ENCODE measurements around the gene PCDHGA5.
"Not testable (repeated sequence)": the region's sequence is repeated elsewhere in the genome, so short reads cannot be mapped to it uniquely, and the experiment has no call there.

The PCDHGA5 gene

GRCh38 chr5:141363952-141364660, at the start of gene PCDHGA5:
Gene PCDHGA5 (plus strand): TSS chr5:141364162. CDS start chr5:141364331, 169 bp downstream.
- no peaks in the 10 kb centered on the region for H3K4me1 ChIP-seq (ENCODE audit: control insufficient read depth, insufficient read depth, low read length)
- peaks cover 7% of the 10 kb centered on the region for H3K36me3 ChIP-seq (ENCODE audit: control insufficient read depth, insufficient read depth, low read length)
- no peak for DNase-seq (ENCODE audit: low read depth, low spot score)
- peaks cover 7% of the 10 kb centered on the region for H3K9me3 ChIP-seq (ENCODE audit: control insufficient read depth, insufficient read depth, low read length)
- no peaks in the 10 kb centered on the region for H3K27me3 ChIP-seq (ENCODE audit: control insufficient read depth, insufficient read depth, low read length)
- H3K27ac ChIP-seq (ENCODE audit: low read length): no peak within 1 kb of the TSS
- H3K4me3 ChIP-seq (ENCODE audit: low read length): no peak within 1 kb of the TSS
- no CpG with 5 or more reads among the region's 34 CpGs for WGBS (ENCODE audit: insufficient coverage, insufficient read length)

GRCh38 chr5:141316963-141317362, 47.0 kb upstream of the PCDHGA5 start:
- WGBS (ENCODE audit: insufficient coverage, insufficient read length): no CpG with 5 or more reads among the region's 4 CpGs
- not testable (repeated sequence) for H3K9me3 ChIP-seq (ENCODE audit: control insufficient read depth, insufficient read depth, low read length); H3K4me1 ChIP-seq (ENCODE audit: control insufficient read depth, insufficient read depth, low read length); H3K27ac ChIP-seq (ENCODE audit: low read length); H3K27me3 ChIP-seq (ENCODE audit: control insufficient read depth, insufficient read depth, low read length); DNase-seq (ENCODE audit: low read depth, low spot score); H3K36me3 ChIP-seq (ENCODE audit: control insufficient read depth, insufficient read depth, low read length); H3K4me3 ChIP-seq (ENCODE audit: low read length)

GRCh38 chr5:141319202-141319601, 44.8 kb upstream of the PCDHGA5 start:
- Histone ChIP-seq H3K4me1 (ENCODE audit: control insufficient read depth, insufficient read depth, low read length) (peaks cover 2% of the 10 kb centered on the region; the same call in 1 of the 2 replicates), H3K27ac (ENCODE audit: low read length) (no peak overlapping the region), H3K27me3 (ENCODE audit: control insufficient read depth, insufficient read depth, low read length) (no peaks in the 10 kb centered on the region), H3K36me3 (ENCODE audit: control insufficient read depth, insufficient read depth, low read length) (peaks cover 8% of the 10 kb centered on the region; the same call in 1 of the 2 replicates), H3K9me3 (ENCODE audit: control insufficient read depth, insufficient read depth, low read length) (no peaks in the 10 kb centered on the region; the same call in 1 of the 2 replicates), H3K4me3 (ENCODE audit: low read length) (no peak overlapping the region)
- DNase-seq (ENCODE audit: low read depth, low spot score): no peak
- no CpG with 5 or more reads among the region's 6 CpGs for WGBS (ENCODE audit: insufficient coverage, insufficient read length)

- Histone ChIP-seq H3K36me3 (ENCODE audit: control insufficient read depth, insufficient read depth, low read length) (peaks cover 8% of the 10 kb centered on the region; the same call in 1 of the 2 replicates), H3K4me1 (ENCODE audit: control insufficient read depth, insufficient read depth, low read length) (peaks cover 2% of the 10 kb centered on the region; the same call in 1 of the 2 replicates), H3K27ac (ENCODE audit: low read length) (no peak overlapping the region), H3K9me3 (ENCODE audit: control insufficient read depth, insufficient read depth, low read length) (no peaks in the 10 kb centered on the region; the same call in 1 of the 2 replicates), H3K4me3 (ENCODE audit: low read length) (peak overlapping the region; percentile 70; the same call in 1 of the 2 replicates), H3K27me3 (ENCODE audit: control insufficient read depth, insufficient read depth, low read length) (no peaks in the 10 kb centered on the region)
- WGBS (ENCODE audit: insufficient coverage, insufficient read length): no CpG with 5 or more reads among the region's 5 CpGs
- no peak for DNase-seq (ENCODE audit: low read depth, low spot score)
Measured at GRCh38 chr5:141319699-141320098, 44.3 kb upstream of the PCDHGA5 start.

- Histone ChIP-seq H3K27ac (ENCODE audit: low read length) (no peak within 1 kb of the TSS), H3K4me1 (ENCODE audit: control insufficient read depth, insufficient read depth, low read length) (peaks cover 2% of the 10 kb centered on the region; the same call in 1 of the 2 replicates), H3K4me3 (ENCODE audit: low read length) (peak within 1 kb of the TSS; percentile 70; the same call in 1 of the 2 replicates), H3K27me3 (ENCODE audit: control insufficient read depth, insufficient read depth, low read length) (no peaks in the 10 kb centered on the region), H3K36me3 (ENCODE audit: control insufficient read depth, insufficient read depth, low read length) (peaks cover 8% of the 10 kb centered on the region; the same call in 1 of the 2 replicates), H3K9me3 (ENCODE audit: control insufficient read depth, insufficient read depth, low read length) (no peaks in the 10 kb centered on the region; the same call in 1 of the 2 replicates)
- DNase-seq (ENCODE audit: low read depth, low spot score): peak; percentile 84
- WGBS (ENCODE audit: insufficient coverage, insufficient read length): no CpG with 5 or more reads among the region's 67 CpGs
Measured at GRCh38 chr5:141320225-141321169, 43.5 kb upstream of the PCDHGA5 start, which contains the start of gene TAF7. Gene TAF7 (minus strand): TSS chr5:141320784. CDS start chr5:141320044, 740 bp downstream.

GRCh38 chr5:141322261-141322660, 41.7 kb upstream of the PCDHGA5 start:
- Histone ChIP-seq H3K27me3 (ENCODE audit: control insufficient read depth, insufficient read depth, low read length) (no peaks in the 10 kb centered on the region), H3K4me3 (ENCODE audit: low read length) (no peak overlapping the region), H3K4me1 (ENCODE audit: control insufficient read depth, insufficient read depth, low read length) (peaks cover 2% of the 10 kb centered on the region; the same call in 1 of the 2 replicates), H3K9me3 (ENCODE audit: control insufficient read depth, insufficient read depth, low read length) (no peaks in the 10 kb centered on the region; the same call in 1 of the 2 replicates), H3K36me3 (ENCODE audit: control insufficient read depth, insufficient read depth, low read length) (peaks cover 8% of the 10 kb centered on the region; the same call in 1 of the 2 replicates), H3K27ac (ENCODE audit: low read length) (no peak overlapping the region)
- no peak for DNase-seq (ENCODE audit: low read depth, low spot score)
- WGBS (ENCODE audit: insufficient coverage, insufficient read length): 100% methylated on average over 2 of the region's 3 CpGs

GRCh38 chr5:141326088-141326854, 37.7 kb upstream of the PCDHGA5 start:
- H3K4me3 ChIP-seq (ENCODE audit: low read length): peak overlapping the region; percentile 23; the same call in 1 of the 2 replicates

GRCh38 chr5:141328231-141328630, 35.7 kb upstream of the PCDHGA5 start:
- H3K4me1 ChIP-seq (ENCODE audit: control insufficient read depth, insufficient read depth, low read length): no peaks in the 10 kb centered on the region
- H3K9me3 ChIP-seq (ENCODE audit: control insufficient read depth, insufficient read depth, low read length): no peaks in the 10 kb centered on the region
- no peak overlapping the region for H3K4me3 ChIP-seq (ENCODE audit: low read length)
- DNase-seq (ENCODE audit: low read depth, low spot score): no peak
- WGBS (ENCODE audit: insufficient coverage, insufficient read length): no CpG with 5 or more reads among the region's 8 CpGs
- no peaks in the 10 kb centered on the region for H3K27me3 ChIP-seq (ENCODE audit: control insufficient read depth, insufficient read depth, low read length)
- no peaks in the 10 kb centered on the region for H3K36me3 ChIP-seq (ENCODE audit: control insufficient read depth, insufficient read depth, low read length)
- no peak overlapping the region for H3K27ac ChIP-seq (ENCODE audit: low read length)

More at GRCh38 chr5:141326088-141326854, 37.7 kb upstream of the PCDHGA5 start:
- Histone ChIP-seq H3K9me3 (ENCODE audit: control insufficient read depth, insufficient read depth, low read length) (no peaks in the 10 kb centered on the region), H3K36me3 (ENCODE audit: control insufficient read depth, insufficient read depth, low read length) (no peaks in the 10 kb centered on the region), H3K27me3 (ENCODE audit: control insufficient read depth, insufficient read depth, low read length) (no peaks in the 10 kb centered on the region), H3K27ac (ENCODE audit: low read length) (no peak overlapping the region), H3K4me1 (ENCODE audit: control insufficient read depth, insufficient read depth, low read length) (no peaks in the 10 kb centered on the region)
- peak; percentile 41 for DNase-seq (ENCODE audit: low read depth, low spot score)
- no CpG with 5 or more reads among the region's 27 CpGs for WGBS (ENCODE audit: insufficient coverage, insufficient read length)

- H3K36me3 ChIP-seq (ENCODE audit: control insufficient read depth, insufficient read depth, low read length): no peaks in the 10 kb centered on the region
- H3K27me3 ChIP-seq (ENCODE audit: control insufficient read depth, insufficient read depth, low read length): no peaks in the 10 kb centered on the region
- WGBS (ENCODE audit: insufficient coverage, insufficient read length): no CpG with 5 or more reads among the region's 21 CpGs
- no peak for DNase-seq (ENCODE audit: low read depth, low spot score)
- H3K27ac ChIP-seq (ENCODE audit: low read length): no peak within 1 kb of the TSS
- no peak within 1 kb of the TSS for H3K4me3 ChIP-seq (ENCODE audit: low read length)
- H3K4me1 ChIP-seq (ENCODE audit: control insufficient read depth, insufficient read depth, low read length): no peaks in the 10 kb centered on the region
- no peaks in the 10 kb centered on the region for H3K9me3 ChIP-seq (ENCODE audit: control insufficient read depth, insufficient read depth, low read length)
Measured at GRCh38 chr5:141330299-141331080, 33.5 kb upstream of the PCDHGA5 start, which contains the start of gene PCDHGA1. Gene PCDHGA1 (plus strand): TSS chr5:141330514.

All from iPS DF 6.9 (cell line).